Osteoblast (primary cell): ENCODE data around the gene NEK2. TPM values are rescaled to one million over a fixed set of nuclear protein-coding genes. Genes with fewer than 3 reads are reported as not detected.

Source experiments
- DNase-seq: peaks from one replicate; pipeline ENCODE4 v3.0.0; 2011; ENCODE audit warnings: low spot score, mixed read lengths; ENCODE audit not compliant: insufficient read length; ENCODE audit errors: missing footprints
- H2AFZ ChIP-seq: 2 replicates; pipeline ENCODE4 v1.6.0; 2011; ENCODE audit warnings: mild to moderate bottlenecking, low read length
- H3K27ac ChIP-seq: 2 replicates; pipeline ENCODE4 v1.5.1; 2011; ENCODE audit warnings: mild to moderate bottlenecking, low read depth, low read length, moderate library complexity
- H3K27me3 ChIP-seq: 2 replicates; pipeline ENCODE4 v1.6.0; 2012; ENCODE audit warnings: mild to moderate bottlenecking, control low read depth, inconsistent platforms, low read length, moderate library complexity; ENCODE audit not compliant: insufficient read depth
- H3K36me3 ChIP-seq: 2 replicates; pipeline ENCODE4 v1.5.1; 2011; ENCODE audit warnings: mild to moderate bottlenecking, low read length, control low read depth, moderate library complexity; ENCODE audit not compliant: insufficient read depth
- H3K4me1 ChIP-seq: 2 replicates; pipeline ENCODE4 v1.5.1; 2011; ENCODE audit warnings: mild to moderate bottlenecking, low read length, control low read depth, moderate library complexity; ENCODE audit not compliant: insufficient read depth
- H3K4me2 ChIP-seq: 2 replicates; pipeline ENCODE4 v1.6.0; 2011; ENCODE audit warnings: mild to moderate bottlenecking, low read length; ENCODE audit not compliant: insufficient read depth
- H3K4me3 ChIP-seq: fragments of 200-600 bp; sonication (generic); 3 replicates; pipeline ENCODE4 v1.5.1; 2012; ENCODE audit warnings: mild to moderate bottlenecking, low read length, inconsistent platforms; ENCODE audit not compliant: insufficient read depth
- H3K79me2 ChIP-seq: 2 replicates; pipeline ENCODE4 v1.6.0; 2012; ENCODE audit warnings: mild to moderate bottlenecking, low read length, control low read depth, inconsistent platforms; ENCODE audit not compliant: insufficient read depth
- H3K9me3 ChIP-seq: 2 replicates; pipeline ENCODE4 v1.5.1; 2011; ENCODE audit warnings: low read depth, low read length, control low read depth
- H4K20me1 ChIP-seq: 2 replicates; pipeline ENCODE4 v1.6.0; 2012; ENCODE audit warnings: mild to moderate bottlenecking, low read length, control low read depth; ENCODE audit not compliant: insufficient read depth
- CTCF ChIP-seq: IDR thresholded peaks from 2 replicates; pipeline ENCODE4 v1.5.1; 2011; ENCODE audit warnings: mild to moderate bottlenecking, low read depth, low read length, moderate library complexity; ENCODE audit errors: extremely low read depth
- total RNA-seq: library from RNA; depleted of rRNA; stranded (reverse); fragments of >200 nt; gene quantifications from 2 replicates; pipeline ENCODE4 v1.2.3, GENCODE V29; 2012

NEK2 gene
- total RNA-seq, 1 donor = 1.4 TPM

DNA sequence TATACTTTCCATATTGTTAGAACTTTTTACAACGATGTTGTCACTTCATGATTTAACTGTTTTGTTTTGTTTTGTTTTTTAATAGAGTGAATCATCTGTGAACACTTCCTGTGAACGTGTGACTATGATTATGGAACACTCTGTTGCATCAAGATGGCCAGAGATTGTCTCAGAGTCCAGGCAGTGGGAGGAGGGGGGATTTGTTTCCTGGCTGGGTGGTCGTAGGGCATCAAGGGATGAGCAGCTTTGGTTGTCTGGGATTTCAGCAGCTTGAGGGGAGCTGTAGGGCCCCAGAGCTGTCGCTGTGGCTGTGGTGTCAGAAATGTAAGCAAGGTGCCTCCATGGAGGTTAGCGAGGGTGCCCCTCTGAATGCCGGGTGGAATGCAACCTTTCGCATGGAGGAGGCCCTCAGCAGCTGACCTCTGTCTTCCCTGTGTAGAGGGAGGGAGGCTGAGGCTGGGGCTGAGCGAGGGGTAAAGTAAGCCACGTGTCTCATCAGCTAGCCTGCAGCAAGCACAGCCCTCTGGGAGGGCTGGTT lies 21.4 kb downstream of the NEK2 start:
- no peaks in the 10 kb centered on the region for H3K27me3 ChIP-seq
- no peak overlapping the region for H3K27ac ChIP-seq
- H2AFZ ChIP-seq = peak overlapping the region; percentile 5

DNA sequence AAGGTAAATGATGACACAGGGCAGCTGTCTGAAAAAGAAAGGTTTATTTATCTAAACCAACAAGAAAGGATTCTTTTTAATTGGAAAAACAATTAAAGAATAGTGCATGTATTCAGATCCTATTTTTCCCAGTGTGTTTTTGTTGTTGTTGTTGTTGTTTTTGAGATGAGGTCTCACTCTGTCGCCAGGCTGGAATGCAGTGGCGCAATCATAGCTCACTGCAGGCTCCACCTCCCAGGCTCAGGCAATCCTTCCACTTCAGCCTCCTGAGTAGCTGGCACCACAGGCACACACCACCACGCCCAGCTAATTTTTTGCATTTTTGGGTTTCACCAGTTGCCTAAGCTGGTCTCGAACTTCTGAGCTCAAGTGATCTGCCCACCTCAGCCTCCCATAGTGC lies 22.1 kb downstream of the NEK2 start:
- H4K20me1 ChIP-seq = no peaks in the 10 kb centered on the region
- no peak overlapping the region for H3K27ac ChIP-seq
- no peak overlapping the region for H2AFZ ChIP-seq
- peaks cover 6% of the 10 kb centered on the region for H3K4me1 ChIP-seq
- no peak overlapping the region for H3K4me3 ChIP-seq
- H3K9me3 ChIP-seq = no peaks in the 10 kb centered on the region
- no peak for TF ChIP-seq CTCF
- H3K27me3 ChIP-seq = no peaks in the 10 kb centered on the region
- H3K79me2 ChIP-seq = no peaks in the 10 kb centered on the region
- H3K4me2 ChIP-seq = no peak overlapping the region
- H3K36me3 ChIP-seq = no peaks in the 10 kb centered on the region
- no peak for DNase-seq

More for the DNA sequence above, 21.4 kb downstream of the NEK2 start:
- H3K9me3 ChIP-seq = no peaks in the 10 kb centered on the region
- H3K79me2 ChIP-seq = no peaks in the 10 kb centered on the region
- no peaks in the 10 kb centered on the region for H4K20me1 ChIP-seq
- no peaks in the 10 kb centered on the region for H3K36me3 ChIP-seq
- DNase-seq = peak; percentile 37
- TF ChIP-seq CTCF = no peak
- H3K4me1 ChIP-seq = peaks cover 6% of the 10 kb centered on the region
- H3K4me3 ChIP-seq = no peak overlapping the region
- H3K4me2 ChIP-seq = no peak overlapping the region

DNA sequence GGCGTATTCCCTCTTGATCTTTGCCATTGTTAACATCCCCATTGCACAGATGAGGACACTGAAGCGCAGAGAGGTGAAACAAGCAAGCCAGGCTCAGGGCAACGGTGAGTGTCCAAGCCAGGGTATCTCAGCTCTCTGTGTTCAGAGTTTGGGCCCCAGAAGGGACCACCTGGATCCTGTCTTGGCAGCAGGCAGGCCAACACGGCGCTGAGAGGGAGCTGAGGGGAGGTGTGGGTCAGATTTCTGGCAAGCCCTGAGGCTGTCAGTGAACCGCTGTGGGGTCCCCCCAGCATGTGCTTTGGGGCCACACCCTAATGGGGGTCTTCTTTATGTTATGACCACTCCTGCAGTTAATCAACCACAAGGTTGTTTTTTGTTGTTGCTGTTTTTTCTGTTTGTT lies 23.1 kb downstream of the NEK2 start:
- Histone ChIP-seq H3K4me3 (no peak overlapping the region), H3K27me3 (no peaks in the 10 kb centered on the region), H3K27ac (no peak overlapping the region), H4K20me1 (no peaks in the 10 kb centered on the region), H3K4me2 (no peak overlapping the region), H2AFZ (no peak overlapping the region), H3K79me2 (no peaks in the 10 kb centered on the region), H3K9me3 (no peaks in the 10 kb centered on the region), H3K4me1 (peaks cover 6% of the 10 kb centered on the region), H3K36me3 (no peaks in the 10 kb centered on the region)
- TF ChIP-seq CTCF = no peak
- no peak for DNase-seq

DNA sequence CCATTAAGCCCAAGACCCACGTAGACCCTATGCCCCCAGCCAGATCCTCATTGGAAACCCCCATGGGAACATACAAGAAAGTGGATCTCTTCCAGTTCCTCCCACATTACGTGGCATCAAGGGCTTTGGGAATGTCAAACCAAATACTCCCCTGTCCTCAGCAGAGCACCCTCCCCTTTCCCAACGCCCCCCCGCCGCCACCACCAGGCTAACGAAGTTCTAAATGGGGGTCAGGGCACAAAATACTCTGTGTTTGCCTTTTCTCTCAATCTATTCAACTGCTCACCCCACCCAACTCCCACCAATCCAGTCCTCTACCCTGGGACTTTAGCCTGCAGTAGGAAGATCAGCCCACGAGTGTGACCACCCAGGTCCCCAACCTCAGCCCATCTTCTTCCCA lies 24.5 kb downstream of the NEK2 start:
- TF ChIP-seq CTCF = no peak
- no peak overlapping the region for H3K4me3 ChIP-seq
- H3K4me1 ChIP-seq = peaks cover 6% of the 10 kb centered on the region
- H3K27me3 ChIP-seq = no peaks in the 10 kb centered on the region
- H3K36me3 ChIP-seq = no peaks in the 10 kb centered on the region
- no peaks in the 10 kb centered on the region for H4K20me1 ChIP-seq
- H3K9me3 ChIP-seq = no peaks in the 10 kb centered on the region
- H2AFZ ChIP-seq = no peak overlapping the region
- DNase-seq = no peak
- no peak overlapping the region for H3K4me2 ChIP-seq
- H3K27ac ChIP-seq = no peak overlapping the region
- H3K79me2 ChIP-seq = no peaks in the 10 kb centered on the region
